ENCODE results near the gene NISCH.

The NISCH gene

DNA sequence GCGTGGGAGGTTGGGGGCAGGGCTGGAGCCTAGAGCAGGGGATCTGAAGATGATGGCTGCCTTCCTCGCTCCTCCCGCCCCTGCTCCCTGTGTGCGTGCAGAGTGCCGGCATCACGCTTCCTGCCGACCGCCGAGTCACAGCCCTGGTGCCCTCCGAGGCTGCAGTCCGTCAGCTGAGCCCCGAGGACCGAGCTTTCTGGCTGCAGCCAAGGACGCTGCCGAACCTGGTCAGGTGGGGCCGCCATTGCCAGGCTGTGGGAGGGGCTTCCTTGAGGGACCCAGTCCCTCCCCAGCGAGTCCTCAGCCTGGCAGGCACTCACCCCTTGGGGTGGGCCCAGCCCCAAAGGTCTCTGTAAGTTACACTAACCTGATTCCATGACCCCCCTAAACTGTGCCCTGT is 57.3 kb downstream of the NISCH start:
- DNase-seq (ENCODE audit: low read depth in 2 of 2), result no peak

DNA sequence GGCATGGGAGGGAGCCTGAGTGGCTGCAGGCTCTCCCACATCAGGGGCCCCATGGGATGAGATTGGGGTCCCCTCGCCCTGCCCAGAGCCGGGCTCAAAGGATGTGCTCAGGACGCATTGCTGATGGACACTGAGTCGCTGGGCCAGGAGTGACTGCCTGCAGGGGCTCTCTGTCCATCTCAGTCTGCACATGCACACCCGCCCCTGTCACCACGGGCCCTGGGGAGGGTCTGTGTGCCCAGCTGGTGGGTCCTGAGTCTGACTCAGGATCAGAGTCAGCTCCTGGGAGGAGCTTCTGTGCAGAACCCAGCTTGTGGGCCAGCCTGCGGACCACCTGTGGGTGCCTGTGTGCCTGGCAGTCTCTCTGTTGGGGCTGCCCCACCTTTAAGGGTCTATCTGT is 57.9 kb downstream of the NISCH start:
- no peak for DNase-seq (ENCODE audit: low read depth in 2 of 2)

DNA sequence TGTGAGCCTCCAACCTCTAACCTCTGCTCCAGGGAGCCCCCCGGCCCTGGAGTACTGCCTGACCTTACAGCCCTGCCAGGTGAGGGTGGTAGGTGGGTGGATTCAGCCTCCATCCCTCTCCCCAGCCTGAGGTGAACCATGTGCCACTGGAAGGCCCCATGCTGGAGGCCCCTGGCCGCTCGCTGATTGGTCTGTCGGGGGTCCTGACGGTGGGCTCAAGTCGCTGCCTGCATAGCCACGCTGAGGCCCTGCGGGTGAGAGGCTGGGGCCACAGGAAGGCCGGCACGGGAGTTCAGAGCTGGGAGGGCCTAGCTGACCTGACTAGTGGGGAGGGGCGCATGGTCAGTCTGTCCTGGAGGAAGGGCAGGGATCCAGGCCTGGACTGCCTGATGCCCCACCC is 59.2 kb downstream of the NISCH start:
- no peak for DNase-seq (ENCODE audit: low read depth in 2 of 2)

- DNase-seq (ENCODE audit: low read depth in 2 of 2), result no peak
These were observed 59.8 kb downstream of the NISCH start for GRCh38 chr3:52515192-52515591.

DNA sequence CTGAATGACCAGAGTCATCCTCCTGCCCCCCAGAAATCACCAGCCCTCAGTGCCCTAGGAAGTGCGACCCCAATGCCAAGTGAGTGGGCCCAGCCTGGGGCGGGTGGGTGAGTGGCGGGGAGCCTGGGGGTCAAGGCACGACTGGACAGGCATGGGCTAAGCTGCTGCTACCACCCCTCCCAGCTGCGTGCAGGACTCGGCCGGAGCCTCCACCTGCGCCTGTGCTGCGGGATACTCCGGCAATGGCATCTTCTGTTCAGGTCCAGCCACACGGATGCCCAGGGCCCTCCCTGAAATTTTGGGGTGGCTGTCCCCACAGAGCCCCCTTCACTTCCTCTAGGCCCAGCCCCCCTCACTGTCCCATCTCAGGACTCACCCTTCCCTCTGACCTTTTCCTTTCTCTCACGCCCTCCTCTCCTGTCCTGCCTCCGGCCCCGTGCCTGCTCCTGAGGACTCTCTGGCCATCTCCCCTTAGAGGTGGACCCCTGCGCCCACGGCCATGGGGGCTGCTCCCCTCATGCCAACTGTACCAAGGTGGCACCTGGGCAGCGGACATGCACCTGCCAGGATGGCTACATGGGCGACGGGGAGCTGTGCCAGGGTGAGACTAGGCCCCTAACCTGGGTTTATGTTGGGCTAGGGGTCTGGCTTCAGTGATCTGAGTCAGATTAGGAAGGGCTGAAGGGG is 61.2 kb downstream of the NISCH start:
- no peak for DNase-seq (ENCODE audit: low read depth in 2 of 2)

DNA sequence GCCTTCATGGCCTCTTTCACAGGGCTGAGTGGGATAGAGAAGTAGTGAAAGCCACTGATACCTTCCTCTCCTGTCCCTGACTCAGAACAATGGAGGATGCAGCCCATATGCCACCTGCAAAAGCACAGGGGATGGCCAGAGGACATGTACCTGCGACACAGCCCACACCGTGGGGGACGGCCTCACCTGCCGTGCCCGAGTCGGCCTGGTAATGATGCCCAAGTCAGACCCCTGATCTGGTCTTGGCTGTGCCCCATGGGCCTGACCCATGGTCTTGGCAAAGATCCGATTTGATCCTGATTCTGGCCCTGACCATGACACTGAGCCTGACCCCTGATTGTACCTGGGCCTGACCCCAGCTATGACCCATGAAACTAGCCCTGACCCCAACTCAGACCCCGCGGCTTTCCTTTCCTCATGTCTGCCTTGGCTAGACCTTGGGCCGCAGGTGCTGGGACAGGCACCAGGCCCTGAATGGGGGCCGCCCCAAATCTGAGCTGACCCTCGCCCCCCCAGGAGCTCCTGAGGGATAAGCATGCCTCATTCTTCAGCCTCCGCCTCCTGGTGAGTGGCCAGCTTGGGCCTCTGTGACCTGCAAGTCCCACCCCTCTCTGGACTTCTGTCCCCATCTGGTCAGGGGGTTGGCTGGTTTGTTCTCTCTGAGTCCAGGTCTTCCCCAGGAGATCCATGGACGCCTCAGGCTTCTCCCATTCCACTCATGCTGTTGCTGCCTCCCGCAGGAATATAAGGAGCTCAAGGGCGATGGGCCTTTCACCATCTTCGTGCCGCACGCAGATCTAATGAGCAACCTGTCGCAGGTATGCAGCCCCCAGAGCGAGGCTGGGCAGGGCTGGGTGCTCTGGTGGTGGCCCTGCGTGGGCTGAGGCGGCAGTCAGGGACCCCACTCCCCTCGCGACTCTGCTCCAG is 62.7 kb downstream of the NISCH start:
- DNase-seq (ENCODE audit: low read depth in 2 of 2), result no peak

GRCh38 chr3:52518723-52519444 is 63.5 kb downstream of the NISCH start:
- no peak for DNase-seq (ENCODE audit: low read depth in 2 of 2)

- DNase-seq (ENCODE audit: low read depth in 2 of 2), result no peak
These were observed 64.2 kb downstream of the NISCH start for GRCh38 chr3:52519445-52520140.

GRCh38 chr3:52520141-52520667 is 64.8 kb downstream of the NISCH start:
- no peak for DNase-seq (ENCODE audit: low read depth in 2 of 2)

GRCh38 chr3:52520716-52521487 is 65.5 kb downstream of the NISCH start:
- no peak for DNase-seq (ENCODE audit: low read depth in 2 of 2)

DNA sequence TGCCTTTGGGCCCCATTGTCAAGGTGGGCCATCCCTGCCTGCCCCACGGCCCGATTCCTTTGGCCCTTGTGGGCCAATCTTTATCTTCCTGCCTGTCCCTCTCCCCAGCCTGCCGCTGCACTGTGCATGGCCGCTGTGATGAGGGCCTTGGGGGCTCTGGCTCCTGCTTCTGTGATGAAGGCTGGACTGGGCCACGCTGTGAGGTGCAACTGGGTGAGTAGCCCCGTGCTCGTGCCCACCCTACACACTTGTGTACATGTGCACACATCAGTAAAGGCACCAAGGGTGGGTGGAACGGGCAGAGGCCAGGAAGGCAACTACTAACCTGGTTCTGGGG is 66.1 kb downstream of the NISCH start:
- no peak for DNase-seq (ENCODE audit: low read depth in 2 of 2)

DNA sequence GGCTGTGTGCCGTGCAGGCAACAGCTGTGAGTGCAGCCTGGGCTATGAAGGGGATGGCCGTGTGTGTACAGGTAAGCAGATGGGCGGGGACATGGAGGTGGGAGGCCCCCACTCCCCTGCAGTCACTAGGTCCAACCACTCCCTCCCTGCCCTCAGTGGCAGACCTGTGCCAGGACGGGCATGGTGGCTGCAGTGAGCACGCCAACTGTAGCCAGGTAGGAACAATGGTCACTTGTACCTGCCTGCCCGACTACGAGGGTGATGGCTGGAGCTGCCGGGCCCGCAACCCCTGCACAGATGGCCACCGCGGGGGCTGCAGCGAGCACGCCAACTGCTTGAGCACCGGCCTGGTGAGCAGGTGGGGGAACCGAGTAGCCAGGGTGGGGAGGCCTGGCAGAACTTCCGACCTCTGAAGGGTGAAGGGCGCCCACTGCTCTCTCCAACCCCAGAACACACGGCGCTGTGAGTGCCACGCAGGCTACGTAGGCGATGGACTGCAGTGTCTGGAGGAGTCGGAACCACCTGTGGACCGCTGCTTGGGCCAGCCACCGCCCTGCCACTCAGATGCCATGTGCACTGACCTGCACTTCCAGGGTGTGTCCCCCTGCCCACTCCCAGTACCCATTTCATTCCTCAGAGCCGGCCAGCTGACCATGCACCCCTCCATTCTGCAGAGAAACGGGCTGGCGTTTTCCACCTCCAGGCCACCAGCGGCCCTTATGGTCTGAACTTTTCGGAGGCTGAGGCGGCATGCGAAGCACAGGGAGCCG is 66.7 kb downstream of the NISCH start:
- DNase-seq (ENCODE audit: low read depth in 2 of 2), result no peak

GRCh38 chr3:52522651-52523251 is 67.3 kb downstream of the NISCH start:
- DNase-seq (ENCODE audit: low read depth in 2 of 2), result no peak

- no peak for DNase-seq (ENCODE audit: low read depth in 2 of 2)
These were observed 68.2 kb downstream of the NISCH start for GRCh38 chr3:52523386-52524257.

- no peak for DNase-seq (ENCODE audit: low read depth in 2 of 2)
These were observed 68.9 kb downstream of the NISCH start for GRCh38 chr3:52524258-52524751.

GRCh38 chr3:52524752-52525679 is 69.6 kb downstream of the NISCH start:
- no peak for DNase-seq (ENCODE audit: low read depth in 2 of 2)

All from stimulated activated CD8-positive, alpha-beta memory T cell treated with anti-CD3 and anti-CD28 coated beads, Interleukin-15, amount 100 ng/mL, for 4 hours (primary cell).